HCT116 (cell line): ENCODE measurements around the gene PHF21B. TPM values are rescaled to one million over a fixed set of nuclear protein-coding genes. Genes with fewer than 3 reads are reported as not detected.

ENCODE experiments used
- ATAC-seq: fragments of 200-7000 bp; cut with Tn5 transposase; 2 replicates; pipeline ENCODE4 v1.9.1; 2020; ENCODE audit warnings: mild to moderate bottlenecking, moderate library complexity
- BruUV-seq: library from RNA; stranded (reverse); fragments of 400-500 nt; replicated peaks from 2 replicates; lab custom pipeline; 2021; lab: Mats Ljungman, UMichigan
- CTCF ChIA-PET: fragments of 300-600 bp; sonication (Branson Sonifier 250); formaldehyde crosslinking; loops from one replicate; lab custom pipeline; 2021; ENCODE audit warnings: antibody characterized with exemption; lab: Charles Lee
- POLR2A ChIA-PET: fragments of 300-600, 350-600 bp; sonication (Branson Sonifier 250); formaldehyde crosslinking; loops from one replicate; lab custom pipeline; 2021; ENCODE audit warnings: antibody characterized with exemption; lab: Charles Lee
- RAD21 ChIA-PET, 2 experiments: fragments of 300-600 bp; sonication (Branson Sonifier 250); formaldehyde crosslinking; loops; one replicate each; lab custom pipeline; 2023; ENCODE audit warnings: low total read pairs in 2 of 2; ENCODE audit not compliant: uncharacterized antibody in 2 of 2, unreplicated experiment in 2 of 2, low non-redundant PET in 1 of 2; lab: Charles Lee
- DNase-seq: peaks from one replicate; pipeline ENCODE4 v3.0.0-alpha.2; 2010; ENCODE audit warnings: low read depth, low spot score
- H2AFZ ChIP-seq: fragments of 200-600 bp; shearing (Covaris generic), sonication (generic); 2 replicates; pipeline ENCODE4 v1.6.1; 2017; ENCODE audit warnings: low read depth, mixed run types, mixed read lengths, antibody characterized with exemption, low read length; ENCODE audit not compliant: poor library complexity, severe bottlenecking
- H3K27ac ChIP-seq: 2 replicates; pipeline ENCODE4 v1.5.1; 2012; ENCODE audit warnings: low read depth, low read length
- H3K27me3 ChIP-seq: fragments of 200-600 bp; sonication (generic); 2 replicates; pipeline ENCODE4 v1.6.1; 2016; ENCODE audit warnings: mixed run types, low read length, mixed read lengths; ENCODE audit not compliant: insufficient read depth
- H3K36me3 ChIP-seq, 2 experiments: fragments of 200-500 bp in 1 of 2; fragments of 200-600 bp in 1 of 2; sonication (Bioruptor generic) in 1 of 2; sonication (generic) in 1 of 2; 2 replicates each; pipeline versions ENCODE4 v1.5.1 to v1.6.1; 2014 to 2016; ENCODE audit warnings: low read length in 2 of 2, inconsistent platforms in 1 of 2, mixed read lengths in 1 of 2, mixed run types in 1 of 2; ENCODE audit not compliant: insufficient read depth in 2 of 2, control insufficient read depth in 1 of 2
- H3K4me1 ChIP-seq, 2 experiments: fragments of 200-600 bp in 1 of 2; sonication (generic) in 1 of 2; 2 replicates each; pipeline versions ENCODE4 v1.5.1 to v1.6.1; 2012 to 2017; ENCODE audit warnings: low read length in 2 of 2, inconsistent platforms in 1 of 2, mild to moderate bottlenecking in 1 of 2, mixed read lengths in 1 of 2, mixed run types in 1 of 2, moderate library complexity in 1 of 2; ENCODE audit not compliant: insufficient read depth in 2 of 2, control insufficient read depth in 1 of 2
- H3K4me2 ChIP-seq: fragments of 200-600 bp; sonication (generic); 2 replicates; pipeline ENCODE4 v1.6.1; 2017; ENCODE audit warnings: mixed run types, low read length, mixed read lengths
- H3K4me3 ChIP-seq, 2 experiments: fragments of 200-600 bp in 1 of 2; sonication (generic) in 1 of 2; replicated peaks in 1 of 2; 2 replicates each; pipeline ENCODE4 v1.5.1; 2011 to 2016; ENCODE audit warnings: low read length in 2 of 2, control low read depth in 1 of 2, low read depth in 1 of 2, mild to moderate bottlenecking in 1 of 2, mixed read lengths in 1 of 2, mixed run types in 1 of 2
- H3K79me2 ChIP-seq: fragments of 200-600 bp; sonication (generic); 2 replicates; pipeline ENCODE4 v1.6.1; 2017; ENCODE audit warnings: mild to moderate bottlenecking, mixed run types, low read length, moderate library complexity, mixed read lengths; ENCODE audit not compliant: insufficient read depth
- H3K9ac ChIP-seq: fragments of 200-600 bp; sonication (generic); 2 replicates; pipeline ENCODE4 v1.6.1; 2016; ENCODE audit warnings: low read length, mixed read lengths
- H3K9me2 ChIP-seq: fragments of 200-600 bp; sonication (generic), shearing (Covaris generic); 2 replicates; pipeline ENCODE4 v1.6.1; 2017; ENCODE audit warnings: mixed run types, mild to moderate bottlenecking, moderate library complexity; ENCODE audit not compliant: insufficient read depth
- H3K9me3 ChIP-seq, 2 experiments: fragments of 200-500 bp in 1 of 2; fragments of 200-600 bp in 1 of 2; sonication (Bioruptor generic) in 1 of 2; sonication (generic) in 1 of 2; 2 replicates each; pipeline ENCODE4 v1.6.1; 2014 to 2017; ENCODE audit warnings: low read length in 2 of 2, mixed read lengths in 2 of 2, inconsistent platforms in 1 of 2, low read depth in 1 of 2, mild to moderate bottlenecking in 1 of 2, mixed run types in 1 of 2, moderate library complexity in 1 of 2; ENCODE audit not compliant: control insufficient read depth in 1 of 2, insufficient read depth in 1 of 2
- H4K20me1 ChIP-seq: fragments of 200-600 bp; sonication (generic), shearing (Covaris generic); 2 replicates; pipeline ENCODE4 v1.6.1; 2017; ENCODE audit warnings: mixed run types, mild to moderate bottlenecking, moderate library complexity; ENCODE audit not compliant: insufficient read depth
- ATF3 ChIP-seq: IDR thresholded peaks from 2 replicates; pipeline ENCODE4 v1.6.1; 2012
- CBX3 ChIP-seq: IDR thresholded peaks from 2 replicates; pipeline ENCODE4 v1.6.1; 2012; ENCODE audit warnings: low read depth
- CEBPB ChIP-seq: IDR thresholded peaks from 2 replicates; pipeline ENCODE4 v1.6.1; 2012; ENCODE audit warnings: low read depth
- CTCF ChIP-seq, 3 experiments: fragments of 200-600 bp in 1 of 3; sonication (generic) in 1 of 3; IDR thresholded peaks in 2 of 3; conservative IDR thresholded peaks in 1 of 3; 2 replicates each; pipeline ENCODE4 v1.5.1; 2012 to 2017; ENCODE audit warnings: low read depth in 2 of 3, low read length in 2 of 3, antibody characterized with exemption in 1 of 3, borderline replicate concordance in 1 of 3, control low read depth in 1 of 3, mild to moderate bottlenecking in 1 of 3, mixed read lengths in 1 of 3, mixed run types in 1 of 3, moderate library complexity in 1 of 3; ENCODE audit not compliant: insufficient read depth in 1 of 3
- EGR1 ChIP-seq: IDR thresholded peaks from 2 replicates; pipeline ENCODE4 v1.6.1; 2012; ENCODE audit warnings: low read depth
- ELF1 ChIP-seq: IDR thresholded peaks from 2 replicates; pipeline ENCODE4 v1.6.1; 2012; ENCODE audit warnings: low read depth, borderline replicate concordance
- EZH2 ChIP-seq: fragments of 200-600 bp; sonication (generic); IDR thresholded peaks from 2 replicates; pipeline ENCODE4 v1.6.1; 2017; ENCODE audit warnings: antibody characterized with exemption, mixed run types
- FOSL1 ChIP-seq: IDR thresholded peaks from 2 replicates; pipeline ENCODE4 v1.6.1; 2012; ENCODE audit warnings: low read depth
- MAX ChIP-seq: IDR thresholded peaks from 2 replicates; pipeline ENCODE4 v1.6.1; 2012
- POLR2A ChIP-seq: IDR thresholded peaks from 2 replicates; pipeline ENCODE4 v1.7.0; 2011; ENCODE audit warnings: borderline replicate concordance; ENCODE audit not compliant: insufficient read depth, insufficient read length; ENCODE audit errors: extremely low read depth
- POLR2AphosphoS5 ChIP-seq: IDR thresholded peaks from 2 replicates; pipeline ENCODE4 v1.6.1; 2011; ENCODE audit warnings: mild to moderate bottlenecking, low read depth, low read length, moderate library complexity
- RAD21 ChIP-seq: IDR thresholded peaks from 2 replicates; pipeline ENCODE4 v1.6.1; 2012; ENCODE audit warnings: low read depth, mild to moderate bottlenecking
- SIN3A ChIP-seq: IDR thresholded peaks from 2 replicates; pipeline ENCODE4 v1.6.1; 2012; ENCODE audit warnings: low read depth
- SP1 ChIP-seq: IDR thresholded peaks from 2 replicates; pipeline ENCODE4 v1.6.1; 2012; ENCODE audit warnings: low read depth
- TCF7L2 ChIP-seq: IDR thresholded peaks from 2 replicates; pipeline ENCODE4 v1.7.0; 2011; ENCODE audit warnings: borderline replicate concordance, inconsistent platforms; ENCODE audit not compliant: insufficient read depth, insufficient read length; ENCODE audit errors: extremely low read depth
- intact Hi-C: fragments of 100-400 bp; cut with micrococcal nuclease; formaldehyde crosslinking; loops from 2 replicates; pipeline ENCODE4 v1.10.0; 2022
- total RNA-seq: library from RNA; stranded (reverse); gene quantifications from one replicate; pipeline ENCODE4 v1.2.1, GENCODE V29; 2021; ENCODE audit not compliant: unreplicated experiment

Gene PHF21B
- total RNA-seq, 1 experiment from 2014 or later, result not detected

GRCh38 chr22:45031629-45032403 is 22.0 kb upstream of the PHF21B start:
- ATAC-seq (no peak), DNase-seq (no peak)
- Histone ChIP-seq H3K27ac (no peak overlapping the region), H3K4me3 (no peak overlapping the region), H4K20me1 (no peaks in the 10 kb centered on the region), H3K36me3 (no peaks in the 10 kb centered on the region), H3K9me2 (no peaks in the 10 kb centered on the region)
- intact Hi-C loops, result no loop called here
- RAD21 ChIA-PET, result no interaction called here
- TF ChIP-seq SP1 (no peak), CBX3 (no peak), ATF3 (no peak), RAD21 (no peak), POLR2AphosphoS5 (no peak), FOSL1 (no peak), EGR1 (no peak), EZH2 (no peak), SIN3A (no peak), TCF7L2 (no peak), POLR2A (no peak), CTCF (IDR thresholded peaks at IDR 0.05 in 2 of 3, conservative IDR thresholded peaks at IDR 0.05 in 1 of 3; ENCODE audit: borderline replicate concordance in 1 of 3, insufficient read depth in 1 of 3, low read depth in 2 of 3, low read length in 2 of 3) (no peak), MAX (no peak), CEBPB (no peak), ELF1 (no peak)
- TF ChIP-seq, all 23 proteins: peak for 0
- CTCF ChIA-PET, result no interaction called here
- POLR2A ChIA-PET, result no interaction called here
- BruUV-seq, result no TSS peak
- no peak overlapping the region for H3K4me2 ChIP-seq
- no peak overlapping the region for H3K9ac ChIP-seq
- H3K79me2 ChIP-seq, result no peaks in the 10 kb centered on the region
- H3K9me3 ChIP-seq, result no peaks in the 10 kb centered on the region
- H3K27me3 ChIP-seq, result peaks cover 45% of the 10 kb centered on the region
- no peaks in the 10 kb centered on the region for H3K4me1 ChIP-seq
- H2AFZ ChIP-seq, result no peak overlapping the region
